Activated B cell treated with CpG ODN at 0.5 μM for 24 hours (primary cell): ENCODE measurements around the gene ZCCHC7. TPM values are rescaled to one million over a fixed set of nuclear protein-coding genes. Genes with fewer than 3 reads are reported as not detected.

ENCODE experiments used
- ATAC-seq: fragments of 200-7000 bp; cut with Tn5 transposase; one replicate; pipeline ENCODE4 v1.10.0; 2021; ENCODE audit warnings: low read depth, mild to moderate bottlenecking, moderate library complexity
- CTCF ChIA-PET: fragments of 350-600 bp; sonication (Branson Sonifier 250); formaldehyde crosslinking; loops from one replicate; lab custom pipeline; 2021; ENCODE audit warnings: antibody characterized with exemption; lab: Charles Lee
- POLR2A ChIA-PET: fragments of 350-600 bp; sonication (Branson Sonifier 250); formaldehyde crosslinking; loops from one replicate; lab custom pipeline; 2021; ENCODE audit warnings: antibody characterized with exemption; lab: Charles Lee
- DNase-seq: peaks from one replicate; pipeline ENCODE4 v3.0.0; 2022
- H3K27ac Mint-ChIP-seq: one replicate; pipeline ENCODE4 v1.8.0; 2020; ENCODE audit warnings: mixed read lengths
- H3K27me3 Mint-ChIP-seq: one replicate; pipeline ENCODE4 v1.8.0; 2021; ENCODE audit warnings: mixed read lengths
- H3K36me3 Mint-ChIP-seq: one replicate; pipeline ENCODE4 v1.8.0; 2021; ENCODE audit warnings: low read depth, mixed read lengths
- H3K4me1 Mint-ChIP-seq: one replicate; pipeline ENCODE4 v1.8.0; 2021; ENCODE audit warnings: mixed read lengths
- H3K4me3 Mint-ChIP-seq: one replicate; pipeline ENCODE4 v1.8.0; 2020; ENCODE audit warnings: mild to moderate bottlenecking, mixed read lengths
- H3K9me3 Mint-ChIP-seq: one replicate; pipeline ENCODE4 v1.8.0; 2020; ENCODE audit warnings: mixed read lengths
- intact Hi-C: fragments of 100-400 bp; cut with micrococcal nuclease; formaldehyde crosslinking; loops from one replicate; pipeline ENCODE4 v1.15.1; 2024
- total RNA-seq: library from RNA; stranded (reverse); gene quantifications from 2 replicates; pipeline ENCODE4 v1.2.3, GENCODE V29; 2022
- TF ChIP-seq, protein P1 (sequence below): fragments of 200-600 bp; IDR thresholded peaks from one replicate; pipeline ENCODE4 v1.8.0; 2022; ENCODE audit warnings: antibody characterized with exemption, mild to moderate bottlenecking

Gene ZCCHC7
- total RNA-seq, 1 donor from 2014 or later = 70.3 TPM

GRCh38 chr9:37295796-37296195 lies 175.4 kb downstream of the ZCCHC7 start:
- no peak for DNase-seq
- ChIA-PET CTCF (interaction anchor here (1.0 kb wide), 1 partner anchor 8 kb away, joined by 3 read pairs; no protein-coding TSS in a partner anchor), POLR2A (interaction anchor here (1.1 to 2.0 kb wide), 3 partner anchors 9 to 262 kb away, joined by 5 to 6 read pairs (median 5); partner anchors contain the start of gene PAX5)
- no peak for ATAC-seq
- H3K36me3 Mint-ChIP-seq = peaks cover 13% of the 10 kb centered on the region
- peak overlapping the region; percentile 97 for H3K27ac Mint-ChIP-seq
- peaks cover 2% of the 10 kb centered on the region for H3K9me3 Mint-ChIP-seq
- H3K4me3 Mint-ChIP-seq = peak overlapping the region; percentile 50
- TF ChIP-seq, protein P1, sequence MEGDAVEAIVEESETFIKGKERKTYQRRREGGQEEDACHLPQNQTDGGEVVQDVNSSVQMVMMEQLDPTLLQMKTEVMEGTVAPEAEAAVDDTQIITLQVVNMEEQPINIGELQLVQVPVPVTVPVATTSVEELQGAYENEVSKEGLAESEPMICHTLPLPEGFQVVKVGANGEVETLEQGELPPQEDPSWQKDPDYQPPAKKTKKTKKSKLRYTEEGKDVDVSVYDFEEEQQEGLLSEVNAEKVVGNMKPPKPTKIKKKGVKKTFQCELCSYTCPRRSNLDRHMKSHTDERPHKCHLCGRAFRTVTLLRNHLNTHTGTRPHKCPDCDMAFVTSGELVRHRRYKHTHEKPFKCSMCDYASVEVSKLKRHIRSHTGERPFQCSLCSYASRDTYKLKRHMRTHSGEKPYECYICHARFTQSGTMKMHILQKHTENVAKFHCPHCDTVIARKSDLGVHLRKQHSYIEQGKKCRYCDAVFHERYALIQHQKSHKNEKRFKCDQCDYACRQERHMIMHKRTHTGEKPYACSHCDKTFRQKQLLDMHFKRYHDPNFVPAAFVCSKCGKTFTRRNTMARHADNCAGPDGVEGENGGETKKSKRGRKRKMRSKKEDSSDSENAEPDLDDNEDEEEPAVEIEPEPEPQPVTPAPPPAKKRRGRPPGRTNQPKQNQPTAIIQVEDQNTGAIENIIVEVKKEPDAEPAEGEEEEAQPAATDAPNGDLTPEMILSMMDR = no peak
- intact Hi-C loops = loop anchor here (2.0 kb wide), 2 partner anchors 75 to 99 kb away; no protein-coding TSS in a partner anchor
- H3K27me3 Mint-ChIP-seq = no peaks in the 10 kb centered on the region
- H3K4me1 Mint-ChIP-seq = peaks cover 96% of the 10 kb centered on the region

GRCh38 chr9:37297592-37297991 lies 177.2 kb downstream of the ZCCHC7 start:
- Mint-ChIP-seq H3K27ac (peak overlapping the region; percentile 96), H3K4me3 (peak overlapping the region; percentile 29), H3K27me3 (no peaks in the 10 kb centered on the region), H3K9me3 (peaks cover 2% of the 10 kb centered on the region), H3K4me1 (peaks cover 97% of the 10 kb centered on the region), H3K36me3 (peaks cover 20% of the 10 kb centered on the region)
- ATAC-seq (no peak), DNase-seq (no peak)
- intact Hi-C loops = no loop called here
- ChIA-PET POLR2A (interaction anchor here (0.6 to 2.4 kb wide), 12 partner anchors 12 to 266 kb away, joined by 3 to 9 read pairs (median 4); partner anchors contain the start of gene ZCCHC7), CTCF (interaction anchor here (0.8 to 1.4 kb wide), 5 partner anchors 11 to 265 kb away, joined by 3 to 4 read pairs (median 3); no protein-coding TSS in a partner anchor)
- TF ChIP-seq, protein P1 = no peak

- no peak for ATAC-seq
- Mint-ChIP-seq H3K27me3 (no peaks in the 10 kb centered on the region), H3K9me3 (peaks cover 2% of the 10 kb centered on the region), H3K4me3 (peak overlapping the region; percentile 50), H3K36me3 (peaks cover 42% of the 10 kb centered on the region), H3K4me1 (peaks cover 97% of the 10 kb centered on the region), H3K27ac (peak overlapping the region; percentile 96)
- intact Hi-C loops = loop anchor here (5.0 kb wide), 2 partner anchors 153 to 223 kb away; no protein-coding TSS in a partner anchor
- POLR2A ChIA-PET = interaction anchor here (0.6 to 7.3 kb wide), 19 partner anchors 11 to 447 kb away, joined by 3 to 79 read pairs (median 5); partner anchors contain the start of genes PAX5 and ZCCHC7
- CTCF ChIA-PET = interaction anchor here (0.7 to 1.7 kb wide), 8 partner anchors 14 to 305 kb away, joined by 3 to 7 read pairs (median 4); no protein-coding TSS in a partner anchor
- TF ChIP-seq, protein P1 = no peak
- DNase-seq = no peak
These were observed 180.2 kb downstream of the ZCCHC7 start for GRCh38 chr9:37300620-37301019.

DNA sequence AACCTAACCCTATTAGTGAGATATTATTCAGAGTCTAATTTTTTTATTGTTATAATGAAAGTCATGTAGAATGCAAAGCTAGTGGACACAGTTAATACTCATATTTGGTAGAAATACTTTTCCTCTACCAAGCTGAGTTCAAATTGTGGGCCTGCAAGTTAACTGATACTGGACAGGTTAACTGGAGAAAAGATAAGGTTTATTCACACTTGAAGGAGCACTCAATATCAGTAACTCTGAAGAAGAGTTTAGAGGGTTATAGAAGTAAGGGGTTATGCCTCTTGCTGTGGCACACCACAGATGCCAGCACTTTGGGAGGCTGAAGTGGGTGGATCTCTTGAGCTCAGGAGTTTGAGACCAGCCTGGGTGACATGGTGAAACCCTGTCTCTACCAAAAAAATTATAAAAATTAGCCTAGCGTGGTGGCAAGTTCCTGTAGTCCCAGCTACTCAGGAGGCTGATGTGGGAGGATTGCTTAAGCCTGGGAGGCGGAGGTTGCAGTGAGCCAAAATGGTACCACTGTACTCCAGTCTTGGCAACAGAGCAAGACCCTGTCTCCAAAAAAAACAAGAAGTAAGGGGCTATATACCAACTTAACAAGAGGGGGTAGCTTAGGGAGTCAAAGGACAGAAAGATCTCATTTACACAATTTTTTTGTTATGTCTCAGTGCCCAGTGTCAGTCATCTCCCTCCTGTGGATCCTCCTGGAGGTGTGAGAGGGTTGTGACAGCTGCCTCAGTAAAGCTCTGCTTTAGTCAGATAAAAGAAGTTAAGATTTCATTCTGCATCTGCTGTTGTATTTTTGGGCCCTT lies 180.9 kb downstream of the ZCCHC7 start:
- H3K27me3 Mint-ChIP-seq = no peaks in the 10 kb centered on the region
- peak overlapping the region; percentile 73 for H3K4me3 Mint-ChIP-seq
- peak overlapping the region; percentile 96 for H3K27ac Mint-ChIP-seq
- ATAC-seq (peak; percentile 41), DNase-seq (no peak)
- intact Hi-C loops = loop anchor here (5.0 kb wide), 2 partner anchors 154 to 224 kb away; no protein-coding TSS in a partner anchor
- no peaks in the 10 kb centered on the region for H3K9me3 Mint-ChIP-seq
- ChIA-PET POLR2A (interaction anchor here (0.6 to 7.3 kb wide), 26 partner anchors 8 to 448 kb away, joined by 3 to 79 read pairs (median 5); partner anchors contain the start of genes PAX5 and ZCCHC7), CTCF (interaction anchor here (0.6 to 1.7 kb wide), 11 partner anchors 22 to 307 kb away, joined by 3 to 7 read pairs (median 4); no protein-coding TSS in a partner anchor)
- H3K36me3 Mint-ChIP-seq = peaks cover 42% of the 10 kb centered on the region
- TF ChIP-seq, protein P1 = no peak
- H3K4me1 Mint-ChIP-seq = peaks cover 91% of the 10 kb centered on the region
